SW480 (cell line): Measurements from ENCODE around the gene RTKN.
A peak's percentile ranks its signal among the peaks of the same experiment; 100 is the strongest.
"Not testable (repeated sequence)": the region's sequence is repeated elsewhere in the genome, so short reads cannot be mapped to it uniquely, and the experiment has no call there.

Source experiments
- DNase-seq: peaks from one replicate; pipeline ENCODE4 v3.0.0-alpha.2; 2016; ENCODE audit warnings: low spot score

The RTKN gene

GRCh38 chr2:74439373-74439772 lies 2.4 kb downstream of the RTKN start:
- DNase-seq, result no peak

DNA sequence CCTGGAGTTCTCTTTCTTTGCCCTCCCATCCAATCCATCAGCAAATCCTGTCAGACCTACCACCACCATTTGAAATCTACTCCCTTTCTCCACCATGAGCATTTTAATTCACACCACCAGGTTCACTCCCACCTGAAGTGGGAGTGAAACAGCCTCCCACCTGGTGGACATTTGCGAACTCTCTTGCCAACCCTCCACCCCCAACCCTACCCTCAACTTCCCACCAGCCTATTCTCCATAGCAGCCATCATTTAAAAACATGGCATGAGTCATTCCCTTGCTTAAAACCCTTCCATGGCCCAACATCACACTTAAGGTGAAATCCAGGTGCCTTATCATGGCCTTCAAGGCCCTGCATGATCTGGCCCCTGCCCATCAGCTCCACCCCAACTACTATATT lies 3.5 kb downstream of the RTKN start:
- no peak for DNase-seq

DNA sequence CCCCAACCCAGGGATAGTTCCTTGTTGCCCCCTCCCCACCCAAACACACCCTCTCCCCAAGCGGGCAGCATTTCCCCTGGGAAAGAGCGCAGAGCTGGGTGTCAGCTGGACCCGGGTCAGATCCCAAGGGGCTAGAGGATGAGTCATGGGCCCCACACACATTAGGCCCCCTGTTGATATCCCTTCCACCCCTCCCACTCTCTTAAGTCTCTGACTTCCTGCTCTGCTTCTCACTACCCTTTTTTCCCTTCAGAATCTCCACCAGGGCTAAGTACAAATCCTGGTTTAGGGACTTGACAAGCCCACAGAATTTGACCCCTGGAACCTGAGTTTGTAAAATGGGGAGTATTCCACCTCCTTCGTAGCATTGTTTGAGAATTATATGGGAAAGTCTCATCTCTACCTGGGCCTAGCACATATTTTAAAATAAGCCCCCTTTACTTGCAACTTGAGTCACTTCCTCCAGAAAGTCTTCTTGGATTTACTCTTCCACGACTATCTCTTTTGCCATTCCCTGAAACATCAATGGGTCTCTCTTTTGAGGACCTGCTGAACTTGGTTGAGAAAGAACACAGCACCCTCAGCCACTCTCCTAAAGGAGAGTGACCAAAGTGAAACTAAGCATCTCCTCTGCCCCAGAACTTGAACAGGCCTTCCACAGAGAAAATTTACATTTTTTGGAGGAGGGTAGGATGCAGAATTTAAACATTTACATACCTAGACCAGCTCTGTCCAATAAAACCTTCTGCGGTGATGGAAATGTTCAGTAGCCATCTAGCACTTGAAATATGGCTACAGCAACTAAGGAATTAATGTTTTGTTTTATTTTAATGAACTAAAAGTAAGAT lies 4.7 kb downstream of the RTKN start:
- DNase-seq, result no peak

DNA sequence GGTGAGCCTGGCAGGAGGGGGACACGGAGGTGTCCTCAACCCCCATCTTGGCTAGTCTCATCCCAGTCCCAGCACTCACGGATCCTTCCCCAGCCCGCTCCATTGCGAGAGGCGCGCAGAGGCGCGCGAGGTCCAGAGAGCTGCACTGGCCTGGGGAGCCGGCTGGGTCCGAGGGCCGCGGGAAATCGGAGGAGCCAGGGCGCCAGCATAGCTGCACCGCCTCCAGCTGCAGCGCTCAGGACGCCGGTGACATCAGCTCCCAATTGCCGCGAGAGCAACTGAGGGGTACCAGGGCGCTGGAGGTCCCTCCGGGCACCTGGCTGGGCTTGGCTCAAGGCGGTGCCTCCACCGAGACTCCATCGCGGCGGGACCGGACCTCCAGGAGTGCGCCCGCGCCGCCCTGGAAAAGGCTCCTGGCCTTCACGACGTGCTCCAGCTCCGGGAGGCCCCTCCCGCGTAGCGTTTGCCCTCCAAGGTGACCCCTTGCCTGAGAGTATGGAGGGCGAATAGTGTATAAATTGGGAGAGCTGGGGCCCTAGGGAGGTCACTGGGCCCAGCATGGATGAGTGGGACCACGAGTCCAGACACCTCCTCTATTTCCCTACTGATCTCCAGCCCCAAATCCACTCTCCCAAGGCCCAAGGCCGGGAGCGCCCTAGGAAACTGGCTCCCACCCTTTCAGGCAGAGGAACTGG lies 5.5 kb downstream of the RTKN start:
- DNase-seq, result no peak

DNA sequence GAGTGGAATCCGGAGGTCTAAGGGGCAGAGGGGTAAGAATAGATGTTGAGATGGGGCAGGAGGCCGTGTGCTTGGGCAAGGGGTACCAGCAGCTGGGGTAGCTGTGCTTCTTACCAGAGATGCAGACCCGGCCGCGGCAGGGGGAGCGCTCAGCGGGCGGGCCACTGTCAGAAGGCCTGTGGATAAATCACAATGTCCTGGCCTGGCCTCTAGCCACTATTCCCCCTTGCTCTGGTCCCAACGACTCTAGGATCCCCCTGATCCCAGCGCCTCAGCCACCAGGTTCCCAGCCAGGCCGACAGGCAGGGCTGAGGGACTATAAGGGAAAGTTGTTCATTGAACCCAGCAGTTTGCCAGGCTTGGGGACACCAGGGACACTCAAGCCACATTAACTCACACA lies 11.2 kb downstream of the RTKN start:
- no peak for DNase-seq

- peak; percentile 71 for DNase-seq
Measured at GRCh38 chr2:74429487-74430451, 12.0 kb downstream of the RTKN start.

DNA sequence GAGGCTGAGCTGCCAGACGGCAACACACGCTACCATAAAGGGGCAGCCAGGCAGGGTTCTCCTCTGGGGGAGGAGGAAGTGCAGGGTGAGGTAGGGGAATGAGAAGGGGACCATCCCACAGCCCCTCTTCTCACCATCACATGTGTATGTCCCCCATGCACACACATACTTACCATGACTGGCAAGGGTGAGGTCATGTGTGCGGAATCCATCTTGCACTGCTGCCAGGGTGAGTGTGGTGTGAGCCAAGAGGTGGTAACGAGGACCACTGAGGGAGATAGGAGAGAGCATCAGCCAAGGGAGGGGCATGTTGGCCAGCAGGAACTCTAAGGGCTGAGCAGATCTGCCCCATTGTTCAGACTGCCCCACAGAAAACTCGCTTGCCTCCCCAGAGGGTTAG lies 13.1 kb downstream of the RTKN start:
- no peak for DNase-seq

DNA sequence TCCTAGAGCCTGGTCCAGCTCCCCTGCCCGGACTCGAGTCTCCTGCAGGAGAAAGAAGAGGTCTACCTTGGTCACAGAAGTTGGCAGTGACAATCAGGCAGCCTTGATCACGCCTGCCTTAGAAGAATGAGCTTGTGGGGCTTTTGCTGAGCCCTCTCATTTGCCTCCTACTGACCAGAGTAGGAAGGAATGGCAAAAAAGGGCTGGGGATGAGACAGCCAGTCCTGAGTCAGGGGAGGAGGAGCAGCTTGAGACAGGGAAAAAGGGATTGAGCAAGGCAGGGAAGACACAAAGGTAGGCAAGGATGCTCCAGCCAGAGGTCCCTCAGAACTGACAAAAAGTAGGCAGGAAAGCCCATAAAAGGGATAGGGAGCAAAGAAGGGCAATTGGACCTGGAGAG lies 14.2 kb downstream of the RTKN start:
- DNase-seq, result no peak

- no peak for DNase-seq
Measured at GRCh38 chr2:74426181-74426758, 15.5 kb downstream of the RTKN start.

DNA sequence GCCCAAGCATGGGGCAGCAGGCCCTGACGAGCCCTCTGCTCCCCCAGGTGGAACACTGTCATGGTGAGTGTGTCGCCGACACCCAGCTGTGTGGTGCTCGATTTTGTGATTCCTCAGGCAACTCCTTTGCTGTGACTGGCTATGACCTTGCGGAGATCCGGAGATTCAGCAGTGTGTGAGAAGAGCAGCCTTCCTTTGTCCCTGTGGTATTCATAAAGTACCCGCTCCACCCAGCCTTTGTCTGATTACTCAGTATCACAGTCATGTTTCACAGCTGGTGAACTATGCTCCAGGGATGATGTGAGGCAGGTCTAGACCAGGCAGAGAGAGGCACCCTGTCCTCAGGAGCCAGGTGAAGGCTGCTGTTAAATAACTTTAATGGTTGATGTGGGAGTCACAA lies 16.2 kb downstream of the RTKN start:
- DNase-seq, result no peak

DNA sequence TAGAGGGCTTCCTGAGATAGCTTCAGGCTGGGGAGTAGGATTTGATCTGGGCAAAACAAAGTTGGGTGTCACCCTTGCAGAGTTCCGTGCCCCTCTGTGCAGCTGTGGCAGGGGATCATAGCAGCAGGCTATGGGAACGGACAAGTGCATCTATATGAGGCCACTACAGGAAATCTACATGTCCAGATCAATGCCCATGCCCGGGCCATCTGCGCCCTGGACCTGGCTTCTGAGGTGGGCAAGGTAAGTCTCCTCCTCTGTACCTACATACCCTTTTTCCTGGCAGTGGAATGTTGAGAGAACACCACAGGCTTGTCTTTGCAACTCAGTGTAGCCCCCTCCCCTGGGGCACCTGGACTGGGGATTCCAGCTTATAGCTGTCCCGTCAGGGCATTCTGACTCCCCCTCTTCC lies 16.7 kb downstream of the RTKN start:
- no peak for DNase-seq

- DNase-seq, result no peak
Measured at GRCh38 chr2:74424139-74424992, 17.4 kb downstream of the RTKN start.

- DNase-seq, result no peak
Measured at GRCh38 chr2:74423231-74424095, 18.3 kb downstream of the RTKN start.

DNA sequence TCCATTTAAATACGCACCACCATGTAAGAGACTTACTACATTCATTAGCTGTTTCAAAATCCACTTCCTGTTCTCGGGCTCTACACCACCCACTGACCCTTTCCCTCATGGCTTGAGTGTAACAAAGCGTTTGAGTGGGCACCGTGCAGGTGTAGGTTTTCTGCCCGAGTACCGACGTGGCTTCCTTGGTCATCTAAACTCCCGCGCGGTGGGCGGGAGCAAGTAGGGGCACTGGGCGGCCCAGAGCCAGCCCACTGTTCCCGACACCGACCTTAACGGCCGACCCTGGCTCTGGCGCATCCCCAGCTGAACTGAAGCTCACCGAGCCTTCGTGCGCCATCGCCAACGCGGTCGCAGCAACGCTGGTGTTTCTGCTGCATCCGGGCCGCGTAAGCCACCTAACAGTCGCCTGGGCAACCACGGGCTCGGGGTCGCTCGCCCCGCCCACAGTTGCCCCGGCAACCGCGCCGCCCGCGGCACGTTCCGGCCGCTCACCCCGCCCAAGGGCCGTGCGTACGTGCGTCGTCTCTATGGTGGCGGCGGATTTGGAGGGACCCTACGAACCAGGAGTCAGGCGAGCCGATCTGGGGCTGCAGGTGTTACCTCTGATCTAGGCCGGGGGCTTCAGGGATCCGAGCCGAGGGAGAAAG lies 20.4 kb downstream of the RTKN start, which contains the start of the genes C2orf81 and WDR54:
TSS of gene C2orf81 (minus strand) at position 399 of the 650 bp plus-strand sequence. CDS start at position 340, 59 bp downstream.
TSS of gene WDR54 (plus strand) at position 510 of the 650 bp plus-strand sequence. CDS start 424 bp downstream, outside the sequence.
- DNase-seq, result peak; percentile 95

DNA sequence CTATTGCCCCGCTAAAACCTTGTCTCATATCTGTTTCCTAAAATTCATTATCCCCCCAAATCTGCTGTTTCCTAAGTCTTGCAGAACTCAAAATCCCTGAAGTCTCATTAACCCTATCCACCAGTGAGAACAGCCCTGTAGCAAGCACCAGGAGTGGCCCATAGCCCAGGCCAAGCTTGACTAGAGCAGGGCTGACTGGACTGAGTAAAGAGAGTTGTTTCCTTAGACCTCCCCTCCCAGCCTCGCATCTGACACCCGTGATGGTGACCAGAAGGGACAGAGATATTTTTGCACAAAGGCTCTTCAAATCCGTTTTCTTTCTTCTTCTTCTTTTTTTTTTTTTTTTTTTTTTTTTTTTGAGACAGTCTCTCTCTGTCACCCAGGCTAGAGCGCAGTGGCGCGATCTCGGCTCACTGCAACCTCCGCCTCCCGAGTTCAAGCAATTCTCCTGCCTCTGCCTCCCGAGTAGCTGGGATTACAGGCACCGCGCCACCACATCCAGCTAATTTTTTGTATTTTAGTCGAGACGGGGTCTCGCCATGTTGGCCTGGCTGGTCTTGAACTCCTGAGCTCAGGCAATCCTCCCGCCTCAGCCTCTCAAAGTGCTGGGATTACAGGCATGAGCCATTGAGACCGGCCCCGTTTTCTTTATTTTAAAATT lies 21.2 kb downstream of the RTKN start:
- DNase-seq, result not testable (repeated sequence)

GRCh38 chr2:74420006-74420405 lies 21.7 kb downstream of the RTKN start:
- DNase-seq, result no peak

DNA sequence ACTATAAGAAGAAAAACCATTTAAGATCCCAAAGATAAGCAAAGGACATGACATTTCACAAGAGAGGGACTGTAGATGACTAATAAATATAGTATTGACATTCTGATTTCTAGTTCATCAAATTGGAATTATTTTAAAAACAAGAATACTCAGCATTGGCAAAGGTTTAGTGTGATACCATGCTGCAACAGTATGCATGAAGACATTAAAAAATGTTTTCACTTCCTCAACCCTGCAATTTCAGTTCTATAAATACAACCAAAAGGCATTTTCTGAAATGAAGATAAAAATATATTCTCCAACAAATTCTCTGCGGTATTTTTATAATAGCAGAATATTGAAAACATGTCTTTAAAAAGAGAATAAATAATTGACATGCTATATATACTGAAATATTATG lies 22.4 kb downstream of the RTKN start:
- no peak for DNase-seq

DNA sequence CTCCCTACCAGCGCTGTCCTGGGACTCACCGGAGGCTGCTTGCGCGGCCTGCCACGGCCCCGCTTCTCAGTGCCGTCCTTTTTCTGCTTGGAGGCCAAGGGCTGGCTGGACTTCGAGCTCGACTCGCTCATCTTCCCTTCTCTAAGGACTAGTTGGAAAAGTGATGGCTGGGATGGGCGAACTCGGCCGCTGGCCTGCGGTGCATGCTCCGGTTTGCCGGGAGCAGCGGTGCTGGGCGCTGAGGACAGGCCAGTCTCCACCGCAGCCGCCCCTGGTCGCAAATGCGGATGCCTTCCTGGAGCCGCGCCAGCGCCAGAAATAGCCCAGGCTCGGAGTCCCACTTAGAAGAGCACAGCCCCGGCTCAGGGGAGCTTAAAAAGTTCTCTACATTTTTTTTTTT lies 23.4 kb downstream of the RTKN start:
- DNase-seq, result no peak

- DNase-seq, result no peak
Measured at GRCh38 chr2:74417763-74418162, 24.0 kb downstream of the RTKN start.
